Endothelial cell of umbilical vein (primary cell): ENCODE measurements around the gene NUDT2. TPM values are rescaled to one million over a fixed set of nuclear protein-coding genes. Genes with fewer than 3 reads are reported as not detected.
A peak's percentile ranks its signal among the peaks of the same experiment; 100 is the strongest.

Source experiments
- BruUV-seq: library from RNA; stranded (reverse); fragments of 400-500 nt; replicated peaks from 2 replicates; lab custom pipeline; 2021; lab: Mats Ljungman, UMichigan
- CTCF ChIA-PET: fragments of 300-600, 350-600 bp; sonication (Branson Sonifier 250); formaldehyde crosslinking; loops from one replicate; lab custom pipeline; 2021; ENCODE audit warnings: antibody characterized with exemption, inconsistent platforms; lab: Charles Lee
- POLR2A ChIA-PET: fragments of 300-600, 350-600 bp; sonication (Branson Sonifier 250); formaldehyde crosslinking; loops from one replicate; lab custom pipeline; 2021; ENCODE audit warnings: antibody characterized with exemption, inconsistent platforms; lab: Charles Lee
- DNase-seq: peaks from one replicate; pipeline ENCODE4 v3.0.0-alpha.2; 2011; ENCODE audit warnings: low read depth, low spot score
- FAIRE-seq: peaks from 2 replicates; lab custom pipeline; 2011; peaks lifted over from hg19 to GRCh38; lab: Jason Lieb, UNC
- H2AFZ ChIP-seq: 2 replicates; pipeline ENCODE4 v1.6.0; 2012; ENCODE audit warnings: low read depth, low read length, control low read depth, inconsistent platforms
- H3K27ac ChIP-seq: 2 replicates; pipeline ENCODE4 v1.5.1; 2011; ENCODE audit warnings: low read depth, mild to moderate bottlenecking, control low read depth, low read length, moderate library complexity; ENCODE audit not compliant: insufficient read depth
- H3K27me3 ChIP-seq, 2 experiments: 2 replicates each; pipeline versions ENCODE4 v1.6.0 to v1.6.1; 2011; ENCODE audit warnings: low read length in 2 of 2, mixed read lengths in 1 of 2; ENCODE audit not compliant: control insufficient read depth in 2 of 2, insufficient read depth in 2 of 2
- H3K36me3 ChIP-seq, 2 experiments: 2 replicates in 1 of 2; 3 replicates in 1 of 2; pipeline ENCODE4 v1.5.1; 2011; ENCODE audit warnings: low read length in 2 of 2, mild to moderate bottlenecking in 1 of 2, moderate library complexity in 1 of 2; ENCODE audit not compliant: control insufficient read depth in 2 of 2, insufficient read depth in 2 of 2; ENCODE audit errors: extremely low read depth in 1 of 2
- H3K4me1 ChIP-seq: 3 replicates; pipeline ENCODE4 v1.5.1; 2011; ENCODE audit warnings: mild to moderate bottlenecking, low read length; ENCODE audit not compliant: control insufficient read depth, insufficient read depth; ENCODE audit errors: extremely low read depth
- H3K4me2 ChIP-seq: 2 replicates; pipeline ENCODE4 v1.6.1; 2011; ENCODE audit warnings: low read length, control low read depth, mixed read lengths; ENCODE audit not compliant: insufficient read depth
- H3K4me3 ChIP-seq, 3 experiments: fragments of 200-600 bp in 1 of 3; sonication (generic), shearing (Covaris generic) in 1 of 3; replicated peaks in 1 of 3; 2 replicates each; pipeline ENCODE4 v1.5.1; 2011 to 2016; ENCODE audit warnings: control low read depth in 3 of 3, low read length in 3 of 3, mild to moderate bottlenecking in 2 of 3, inconsistent platforms in 1 of 3, low read depth in 1 of 3, moderate library complexity in 1 of 3; ENCODE audit not compliant: insufficient read depth in 1 of 3
- H3K79me2 ChIP-seq: 2 replicates; pipeline ENCODE4 v1.6.0; 2012; ENCODE audit warnings: low read length, inconsistent platforms; ENCODE audit not compliant: control insufficient read depth, insufficient read depth
- H3K9ac ChIP-seq: replicated peaks from 2 replicates; pipeline ENCODE3; 2011; ENCODE audit warnings: low read length, control low read depth; ENCODE audit not compliant: insufficient read depth; ENCODE audit errors: extremely low read depth
- H3K9me1 ChIP-seq: replicated peaks from 3 replicates; pipeline ENCODE4 v1.6.0; 2011; ENCODE audit warnings: mild to moderate bottlenecking, low read length; ENCODE audit not compliant: control insufficient read depth, insufficient read depth; ENCODE audit errors: extremely low read depth
- H3K9me3 ChIP-seq: replicated peaks from 2 replicates; pipeline ENCODE4 v1.5.1; 2012; ENCODE audit warnings: low read length, inconsistent platforms; ENCODE audit not compliant: control insufficient read depth, insufficient read depth
- H4K20me1 ChIP-seq: replicated peaks from 2 replicates; pipeline ENCODE3; 2011; ENCODE audit warnings: mild to moderate bottlenecking, low read length; ENCODE audit not compliant: control insufficient read depth, insufficient read depth; ENCODE audit errors: extremely low read depth
- CTCF ChIP-seq, 2 donors: IDR thresholded peaks; 1 replicate in 1 of 2; 2 replicates in 1 of 2; pipeline ENCODE4 v1.5.1; 2011; ENCODE audit warnings: low read length in 2 of 2, mild to moderate bottlenecking in 2 of 2, moderate library complexity in 2 of 2, control low read depth in 1 of 2, inconsistent platforms in 1 of 2, low read depth in 1 of 2; ENCODE audit not compliant: insufficient read depth in 1 of 2; ENCODE audit errors: extremely low read depth in 1 of 2
- EZH2 ChIP-seq: IDR thresholded peaks from 2 replicates; pipeline ENCODE4 v1.6.1; 2012; ENCODE audit warnings: borderline replicate concordance, low read depth, mild to moderate bottlenecking, moderate library complexity, low read length, inconsistent platforms; ENCODE audit not compliant: severe bottlenecking
- JUN ChIP-seq: IDR thresholded peaks from 2 replicates; pipeline ENCODE4 v1.6.1; 2011; ENCODE audit warnings: borderline replicate concordance, low read depth; ENCODE audit not compliant: insufficient read length, insufficient read depth
- MAX ChIP-seq: IDR thresholded peaks from 2 replicates; pipeline ENCODE4 v1.6.1; 2011; ENCODE audit not compliant: insufficient read depth, insufficient read length
- POLR2A ChIP-seq: IDR thresholded peaks from 2 replicates; pipeline ENCODE4 v1.6.1; 2012; ENCODE audit warnings: low read depth, mild to moderate bottlenecking, control low read depth, low read length
- dilution Hi-C: fragments of 300-500 bp; cut with MboI; formaldehyde crosslinking; loops from one replicate; pipeline ENCODE4 v1.15.0; 2019; ENCODE audit warnings: low sequenced_read_pairs; ENCODE audit not compliant: extremely low pct_ligation_motif_present
- intact Hi-C: fragments of 100-400 bp; cut with micrococcal nuclease; formaldehyde crosslinking; loops from one replicate; pipeline ENCODE4 v1.10.0; 2022
- polyA plus RNA-seq, 4 experiments: library from polyadenylated mRNA; depleted of rRNA in 3 of 4; stranded (reverse) in 3 of 4; unstranded in 1 of 4; fragments of >200 nt; gene quantifications; 2 replicates each; pipeline versions ENCODE4 v1.2.1 to v1.2.3, GENCODE V29; 2011 to 2012; ENCODE audit warnings: missing spikeins in 1 of 4
- total RNA-seq: library from RNA; stranded (reverse); gene quantifications from 2 replicates; pipeline ENCODE4 v1.2.3, GENCODE V29; 2021

NUDT2 gene
- total and polyA plus RNA-seq, 2 donors (not counting 3 experiments of a cell fraction or from before 2014, with no cell fraction given) = 25.1 to 45.2 TPM

- Histone ChIP-seq H3K27me3 (no peaks in the 10 kb centered on the region), H3K36me3 (no peaks in the 10 kb centered on the region), H3K9me1 (no peaks in the 10 kb centered on the region), H3K4me2 (no peak overlapping the region), H2AFZ (peak overlapping the region; percentile 33), H3K9me3 (no peaks in the 10 kb centered on the region), H3K4me3 (peak overlapping the region in 2 of 3 experiments; percentile 3 to 18), H4K20me1 (no peaks in the 10 kb centered on the region), H3K9ac (no peak overlapping the region), H3K79me2 (no peaks in the 10 kb centered on the region), H3K27ac (no peak overlapping the region), H3K4me1 (peaks cover 11% of the 10 kb centered on the region)
- BruUV-seq = no TSS peak
- FAIRE-seq (peak; percentile 78), DNase-seq (peak; percentile 85)
- dilution Hi-C loops = no loop called here
- TF ChIP-seq JUN = no peak
- no peak for TF ChIP-seq MAX
- no peak for TF ChIP-seq POLR2A
- TF ChIP-seq CTCF (IDR thresholded peaks at IDR 0.05; ENCODE audit: extremely low read depth in 1 of 2, insufficient read depth in 1 of 2, low read depth in 1 of 2, low read length in 2 of 2) = peak; percentile 97 to 99
- TF ChIP-seq EZH2 = peak; percentile 22
- POLR2A ChIA-PET = no interaction called here
- intact Hi-C loops = loop anchor here (1.0 to 5.0 kb wide), 4 partner anchors 47 to 252 kb away; partner anchors contain the start of genes DCAF12 and UBAP1
- CTCF ChIA-PET = interaction anchor here (0.6 to 9.4 kb wide), 14 partner anchors 8 to 225 kb away, joined by 3 to 152 read pairs (median 6); no protein-coding TSS in a partner anchor
Measured at GRCh38 chr9:34379334-34380033, 50.1 kb downstream of the NUDT2 start.
